Astrocyte (in vitro differentiated cells and primary cell): Measurements from ENCODE around the gene POLD2. TPM values are rescaled to one million over a fixed set of nuclear protein-coding genes. Genes with fewer than 3 reads are reported as not detected.

Source experiments
- DNase-seq: peaks from one replicate; pipeline ENCODE4 v3.0.0-alpha.2; 2010; ENCODE audit warnings: low read depth
- FAIRE-seq: peaks from 2 replicates; lab custom pipeline; 2011; peaks lifted over from hg19 to GRCh38; lab: Jason Lieb, UNC
- H2AFZ ChIP-seq: 2 replicates; pipeline ENCODE4 v1.6.0; 2012; ENCODE audit warnings: low read depth, low read length, inconsistent platforms
- H3K27ac ChIP-seq: 2 replicates; pipeline ENCODE4 v1.5.1; 2011; ENCODE audit warnings: low read depth, low read length, inconsistent platforms
- H3K27me3 ChIP-seq: 2 replicates; pipeline ENCODE4 v1.6.0; 2011; ENCODE audit warnings: low read length, inconsistent platforms; ENCODE audit not compliant: insufficient read depth
- H3K36me3 ChIP-seq: 2 replicates; pipeline ENCODE4 v1.5.1; 2011; ENCODE audit warnings: low read length, inconsistent platforms; ENCODE audit not compliant: insufficient read depth
- H3K4me1 ChIP-seq: 2 replicates; pipeline ENCODE4 v1.5.1; 2011; ENCODE audit warnings: low read length, inconsistent platforms; ENCODE audit not compliant: insufficient read depth
- H3K4me2 ChIP-seq: 2 replicates; pipeline ENCODE4 v1.6.0; 2012; ENCODE audit warnings: low read length, inconsistent platforms
- H3K4me3 ChIP-seq: 2 replicates; pipeline ENCODE4 v1.5.1; 2011; ENCODE audit warnings: low read depth, mild to moderate bottlenecking, low read length, inconsistent platforms; ENCODE audit not compliant: insufficient read depth
- H3K79me2 ChIP-seq: 2 replicates; pipeline ENCODE4 v1.6.0; 2012; ENCODE audit warnings: mild to moderate bottlenecking, low read length, inconsistent platforms; ENCODE audit not compliant: insufficient read depth
- H3K9ac ChIP-seq: 2 replicates; pipeline ENCODE4 v1.6.0; 2012; ENCODE audit warnings: mild to moderate bottlenecking, low read length, inconsistent platforms
- H3K9me3 ChIP-seq: 2 replicates; pipeline ENCODE4 v1.5.1; 2012; ENCODE audit warnings: low read depth, mild to moderate bottlenecking, low read length, inconsistent platforms; ENCODE audit not compliant: insufficient read depth
- H4K20me1 ChIP-seq: 2 replicates; pipeline ENCODE4 v1.6.0; 2012; ENCODE audit warnings: low read length, inconsistent platforms; ENCODE audit not compliant: insufficient read depth
- H3K27ac Mint-ChIP-seq: one replicate; pipeline ENCODE4 v1.8.0; 2021; ENCODE audit warnings: mild to moderate bottlenecking, mixed read lengths; ENCODE audit not compliant: unreplicated experiment
- H3K27me3 Mint-ChIP-seq: one replicate; pipeline ENCODE4 v1.8.0; 2021; ENCODE audit warnings: low read depth, mixed read lengths; ENCODE audit not compliant: unreplicated experiment
- H3K36me3 Mint-ChIP-seq: one replicate; pipeline ENCODE4 v1.8.0; 2021; ENCODE audit warnings: low read depth, mixed read lengths; ENCODE audit not compliant: unreplicated experiment
- H3K4me1 Mint-ChIP-seq: one replicate; pipeline ENCODE4 v1.8.0; 2021; ENCODE audit warnings: low read depth, mixed read lengths; ENCODE audit not compliant: unreplicated experiment
- H3K4me3 Mint-ChIP-seq: one replicate; pipeline ENCODE4 v1.8.0; 2021; ENCODE audit warnings: mild to moderate bottlenecking, moderate library complexity, mixed read lengths; ENCODE audit not compliant: unreplicated experiment
- H3K9me3 Mint-ChIP-seq: one replicate; pipeline ENCODE4 v1.8.0; 2021; ENCODE audit warnings: mild to moderate bottlenecking, mixed read lengths; ENCODE audit not compliant: unreplicated experiment
- EZH2 ChIP-seq: IDR thresholded peaks from 2 replicates; pipeline ENCODE4 v1.6.1; 2012; ENCODE audit warnings: mild to moderate bottlenecking, low read length, inconsistent platforms; ENCODE audit not compliant: insufficient read depth
- total RNA-seq: library from RNA; stranded (reverse); gene quantifications from 2 replicates; pipeline ENCODE4 v1.2.1, GENCODE V29; 2021
- TF ChIP-seq, protein P1 (sequence below): IDR thresholded peaks from 2 replicates; pipeline ENCODE4 v1.5.1; 2011; ENCODE audit warnings: low read depth, mild to moderate bottlenecking, inconsistent platforms, low read length, moderate library complexity; ENCODE audit not compliant: insufficient read depth

Gene POLD2
- total RNA-seq, 1 donor from 2014 or later: 67.7 TPM

DNA sequence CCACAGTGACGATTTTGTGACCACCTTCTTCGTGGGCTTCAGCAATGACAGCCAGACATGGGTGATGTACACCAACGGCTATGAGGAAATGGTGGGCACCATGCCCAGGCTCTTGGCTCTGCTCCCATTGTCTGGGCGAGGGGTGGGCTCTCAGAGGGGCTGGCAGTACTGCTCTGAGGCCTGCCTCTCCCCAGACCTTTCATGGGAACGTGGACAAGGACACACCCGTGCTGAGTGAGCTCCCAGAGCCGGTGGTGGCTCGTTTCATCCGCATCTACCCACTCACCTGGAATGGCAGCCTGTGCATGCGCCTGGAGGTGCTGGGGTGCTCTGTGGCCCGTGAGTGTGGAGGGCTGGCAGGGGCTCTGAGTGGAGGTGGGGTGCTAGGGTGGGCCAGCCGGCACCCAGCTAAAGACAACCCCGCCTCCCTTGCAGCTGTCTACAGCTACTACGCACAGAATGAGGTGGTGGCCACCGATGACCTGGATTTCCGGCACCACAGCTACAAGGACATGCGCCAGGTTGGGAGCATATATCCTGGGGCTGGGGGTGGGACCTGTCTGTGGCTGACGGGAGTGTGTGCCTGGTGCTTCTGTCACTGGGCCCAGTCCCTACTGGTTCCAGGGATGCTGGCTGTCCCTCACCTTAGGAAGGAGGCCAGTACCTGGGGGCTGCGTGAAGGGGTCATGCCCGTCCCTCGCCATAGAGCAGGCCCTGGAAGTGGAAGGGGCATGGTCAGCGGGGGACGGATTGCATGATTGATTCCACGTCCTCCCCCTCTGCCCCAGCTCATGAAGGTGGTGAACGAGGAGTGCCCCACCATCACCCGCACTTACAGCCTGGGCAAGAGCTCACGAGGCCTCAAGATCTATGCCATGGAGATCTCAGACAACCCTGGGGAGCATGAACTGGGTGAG, 12.4 kb downstream of the POLD2 start:
- no peak overlapping the region for H3K27ac Mint-ChIP-seq
- Histone ChIP-seq H3K4me1 (peaks cover under 1% of the 10 kb centered on the region), H3K4me2 (no peak overlapping the region), H3K79me2 (peaks cover 3% of the 10 kb centered on the region), H3K27ac (no peak overlapping the region), H2AFZ (no peak overlapping the region), H3K9me3 (no peaks in the 10 kb centered on the region), H3K4me3 (no peak overlapping the region), H3K27me3 (no peaks in the 10 kb centered on the region), H3K9ac (no peak overlapping the region), H3K36me3 (peaks cover 5% of the 10 kb centered on the region), H4K20me1 (peaks cover 60% of the 10 kb centered on the region)
- FAIRE-seq (no peak), DNase-seq (no peak)
- H3K27me3 Mint-ChIP-seq: no peaks in the 10 kb centered on the region
- peaks cover 22% of the 10 kb centered on the region for H3K36me3 Mint-ChIP-seq
- peaks cover 4% of the 10 kb centered on the region for H3K4me1 Mint-ChIP-seq
- no peaks in the 10 kb centered on the region for H3K9me3 Mint-ChIP-seq
- H3K4me3 Mint-ChIP-seq: no peak overlapping the region
- TF ChIP-seq, protein P1, sequence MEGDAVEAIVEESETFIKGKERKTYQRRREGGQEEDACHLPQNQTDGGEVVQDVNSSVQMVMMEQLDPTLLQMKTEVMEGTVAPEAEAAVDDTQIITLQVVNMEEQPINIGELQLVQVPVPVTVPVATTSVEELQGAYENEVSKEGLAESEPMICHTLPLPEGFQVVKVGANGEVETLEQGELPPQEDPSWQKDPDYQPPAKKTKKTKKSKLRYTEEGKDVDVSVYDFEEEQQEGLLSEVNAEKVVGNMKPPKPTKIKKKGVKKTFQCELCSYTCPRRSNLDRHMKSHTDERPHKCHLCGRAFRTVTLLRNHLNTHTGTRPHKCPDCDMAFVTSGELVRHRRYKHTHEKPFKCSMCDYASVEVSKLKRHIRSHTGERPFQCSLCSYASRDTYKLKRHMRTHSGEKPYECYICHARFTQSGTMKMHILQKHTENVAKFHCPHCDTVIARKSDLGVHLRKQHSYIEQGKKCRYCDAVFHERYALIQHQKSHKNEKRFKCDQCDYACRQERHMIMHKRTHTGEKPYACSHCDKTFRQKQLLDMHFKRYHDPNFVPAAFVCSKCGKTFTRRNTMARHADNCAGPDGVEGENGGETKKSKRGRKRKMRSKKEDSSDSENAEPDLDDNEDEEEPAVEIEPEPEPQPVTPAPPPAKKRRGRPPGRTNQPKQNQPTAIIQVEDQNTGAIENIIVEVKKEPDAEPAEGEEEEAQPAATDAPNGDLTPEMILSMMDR: no peak
- no peak for TF ChIP-seq EZH2

DNA sequence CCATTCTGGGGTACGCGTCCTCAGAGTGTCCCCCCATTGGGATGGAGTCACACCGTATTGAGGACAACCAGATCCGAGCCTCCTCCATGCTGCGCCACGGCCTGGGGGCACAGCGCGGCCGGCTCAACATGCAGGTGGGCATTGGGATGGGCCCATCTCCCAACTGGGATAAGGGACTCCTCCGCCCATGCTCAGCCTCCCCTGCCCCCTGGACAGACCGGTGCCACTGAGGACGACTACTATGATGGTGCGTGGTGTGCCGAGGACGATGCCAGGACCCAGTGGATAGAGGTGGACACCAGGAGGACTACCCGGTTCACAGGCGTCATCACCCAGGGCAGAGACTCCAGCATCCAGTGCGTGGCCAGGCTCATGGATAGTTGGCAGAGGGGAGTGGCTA, 13.4 kb downstream of the POLD2 start:
- H3K27ac ChIP-seq: no peak overlapping the region
- peaks cover 13% of the 10 kb centered on the region for H3K79me2 ChIP-seq
- no peak overlapping the region for H3K27ac Mint-ChIP-seq
- H3K27me3 ChIP-seq: no peaks in the 10 kb centered on the region
- peaks cover 63% of the 10 kb centered on the region for H4K20me1 ChIP-seq
- H2AFZ ChIP-seq: no peak overlapping the region
- DNase-seq (no peak), FAIRE-seq (no peak)
- peaks cover 5% of the 10 kb centered on the region for H3K36me3 ChIP-seq
- no peak overlapping the region for H3K9ac ChIP-seq
- H3K4me3 ChIP-seq: no peak overlapping the region
- H3K27me3 Mint-ChIP-seq: no peaks in the 10 kb centered on the region
- no peaks in the 10 kb centered on the region for H3K9me3 Mint-ChIP-seq
- peaks cover 21% of the 10 kb centered on the region for H3K36me3 Mint-ChIP-seq
- no peak overlapping the region for H3K4me3 Mint-ChIP-seq
- TF ChIP-seq EZH2: no peak
- TF ChIP-seq, protein P1: no peak
- H3K4me2 ChIP-seq: no peak overlapping the region
- peaks cover 11% of the 10 kb centered on the region for H3K4me1 Mint-ChIP-seq
- H3K4me1 ChIP-seq: peaks cover 10% of the 10 kb centered on the region
- no peaks in the 10 kb centered on the region for H3K9me3 ChIP-seq
